CD8-positive, alpha-beta memory T cell (primary cell): ENCODE measurements around the gene CSTF1. TPM values are rescaled to one million over a fixed set of nuclear protein-coding genes. Genes with fewer than 3 reads are reported as not detected.

ENCODE experiments used
- CTCF ChIA-PET: fragments of 350-600 bp; sonication (Branson Sonifier 250); formaldehyde crosslinking; loops from one replicate; lab custom pipeline; 2021; ENCODE audit warnings: antibody characterized with exemption; lab: Charles Lee
- POLR2A ChIA-PET: fragments of 350-600 bp; sonication (Branson Sonifier 250); formaldehyde crosslinking; loops from one replicate; lab custom pipeline; 2021; ENCODE audit warnings: antibody characterized with exemption; lab: Charles Lee
- DNase-seq, 5 donors: peaks; one replicate each; pipeline versions ENCODE4 v3.0.0 to v3.0.0-alpha.2; 2020 to 2022; ENCODE audit warnings: mixed read lengths in 1 of 5
- H3K27ac ChIP-seq: one replicate; pipeline ENCODE4 v1.7.0; 2013; ENCODE audit warnings: low read depth, mild to moderate bottlenecking, low read length, moderate library complexity
- H3K27me3 ChIP-seq: 2 replicates; pipeline ENCODE4 v1.7.0; 2013; ENCODE audit warnings: low read length, mild to moderate bottlenecking; ENCODE audit not compliant: insufficient read depth, poor library complexity, severe bottlenecking
- H3K36me3 ChIP-seq: 2 replicates; pipeline ENCODE4 v1.7.0; 2013; ENCODE audit warnings: mild to moderate bottlenecking, low read length, moderate library complexity; ENCODE audit not compliant: insufficient read depth
- H3K4me1 ChIP-seq: 2 replicates; pipeline ENCODE4 v1.7.0; 2013; ENCODE audit warnings: mild to moderate bottlenecking, low read length, moderate library complexity; ENCODE audit not compliant: insufficient read depth
- H3K4me3 ChIP-seq: 2 replicates; pipeline ENCODE4 v1.7.0; 2013; ENCODE audit warnings: mild to moderate bottlenecking, low read length
- H3K9me3 ChIP-seq: 2 replicates; pipeline ENCODE4 v1.7.0; 2013; ENCODE audit warnings: mild to moderate bottlenecking, low read length
- H3K27ac Mint-ChIP-seq, 8 donors: one replicate each; pipeline ENCODE4 v1.8.0; 2020 to 2021; ENCODE audit warnings: mixed read lengths in 8 of 8, mild to moderate bottlenecking in 6 of 8, inconsistent platforms in 3 of 8, moderate library complexity in 3 of 8
- H3K27me3 Mint-ChIP-seq, 2 donors: one replicate each; pipeline ENCODE4 v1.8.0; 2020 to 2021; ENCODE audit warnings: mixed read lengths in 2 of 2, mild to moderate bottlenecking in 1 of 2, moderate library complexity in 1 of 2
- H3K36me3 Mint-ChIP-seq, 3 donors: one replicate each; pipeline ENCODE4 v1.8.0; 2020 to 2021; ENCODE audit warnings: mixed read lengths in 3 of 3, inconsistent platforms in 1 of 3, mild to moderate bottlenecking in 1 of 3
- H3K4me1 Mint-ChIP-seq, 3 donors: one replicate each; pipeline ENCODE4 v1.8.0; 2020 to 2021; ENCODE audit warnings: mixed read lengths in 3 of 3, inconsistent platforms in 1 of 3, mild to moderate bottlenecking in 1 of 3
- H3K4me3 Mint-ChIP-seq, 7 donors: one replicate each; pipeline ENCODE4 v1.8.0; 2020 to 2021; ENCODE audit warnings: mixed read lengths in 7 of 7, mild to moderate bottlenecking in 6 of 7, moderate library complexity in 4 of 7, inconsistent platforms in 2 of 7
- H3K9me3 Mint-ChIP-seq, 5 donors: one replicate each; pipeline ENCODE4 v1.8.0; 2020 to 2022; ENCODE audit warnings: mixed read lengths in 5 of 5, mild to moderate bottlenecking in 3 of 5, moderate library complexity in 2 of 5, inconsistent platforms in 1 of 5
- polyA plus RNA-seq: library from polyadenylated mRNA; unstranded; fragments of 300-500 nt; fragmentation: Illumina TruSeq; gene quantifications from one replicate; pipeline ENCODE4 v1.2.3, GENCODE V29; 2021
- total RNA-seq, 2 experiments: library from RNA; stranded (reverse); gene quantifications; one replicate each; pipeline ENCODE4 v1.2.3, GENCODE V29; 2021

CSTF1 gene
- total and polyA plus RNA-seq, 3 experiments from 2014 or later: 37.0 to 54.7 (median 54.2) TPM

- H3K36me3 Mint-ChIP-seq: no peaks in the 10 kb centered on the region
- no peaks in the 10 kb centered on the region for H3K9me3 Mint-ChIP-seq
- peaks cover 0 to 8% (median 0%) of the 10 kb centered on the region in 3 donors for H3K4me1 Mint-ChIP-seq
- CTCF ChIA-PET: no interaction called here
- no peaks in the 10 kb centered on the region for H3K36me3 ChIP-seq
- POLR2A ChIA-PET: no interaction called here
- no peak overlapping the region for H3K4me3 ChIP-seq
- H3K4me3 Mint-ChIP-seq: peak overlapping the region in 1 of 7 donors; percentile 22
- H3K9me3 ChIP-seq: no peaks in the 10 kb centered on the region
- H3K27ac Mint-ChIP-seq: no peak overlapping the region
- no peak for DNase-seq
- no peaks in the 10 kb centered on the region for H3K27me3 ChIP-seq
- peaks cover 15 to 28% of the 10 kb centered on the region in 2 donors for H3K27me3 Mint-ChIP-seq
- H3K27ac ChIP-seq: no peak overlapping the region
- H3K4me1 ChIP-seq: no peaks in the 10 kb centered on the region
Observed at GRCh38 chr20:56350842-56351241, 41.6 kb upstream of the CSTF1 start.

- DNase-seq: no peak
- Mint-ChIP-seq H3K36me3 (no peaks in the 10 kb centered on the region), H3K4me3 (no peak overlapping the region), H3K9me3 (no peaks in the 10 kb centered on the region), H3K27me3 (peaks cover 11 to 20% of the 10 kb centered on the region in 2 donors), H3K4me1 (peaks cover 0 to 8% (median 0%) of the 10 kb centered on the region in 3 donors), H3K27ac (no peak overlapping the region)
- H3K4me1 ChIP-seq: no peaks in the 10 kb centered on the region
- H3K4me3 ChIP-seq: no peak overlapping the region
- CTCF ChIA-PET: no interaction called here
- H3K9me3 ChIP-seq: no peaks in the 10 kb centered on the region
- H3K36me3 ChIP-seq: no peaks in the 10 kb centered on the region
- H3K27me3 ChIP-seq: no peaks in the 10 kb centered on the region
- H3K27ac ChIP-seq: no peak overlapping the region
- POLR2A ChIA-PET: no interaction called here
Observed at GRCh38 chr20:56352345-56353055, 39.9 kb upstream of the CSTF1 start.

GRCh38 chr20:56353356-56353755, 39.1 kb upstream of the CSTF1 start:
- no peaks in the 10 kb centered on the region for H3K36me3 ChIP-seq
- no peaks in the 10 kb centered on the region for H3K4me1 ChIP-seq
- Mint-ChIP-seq H3K27me3 (peaks cover 11% of the 10 kb centered on the region in 2 donors), H3K36me3 (peaks cover 0 to 1% (median 0%) of the 10 kb centered on the region in 3 donors), H3K4me1 (peaks cover 4 to 7% (median 6%) of the 10 kb centered on the region in 3 donors), H3K4me3 (no peak overlapping the region), H3K27ac (no peak overlapping the region), H3K9me3 (no peaks in the 10 kb centered on the region)
- no peaks in the 10 kb centered on the region for H3K27me3 ChIP-seq
- CTCF ChIA-PET: interaction anchor here (1.0 kb wide), 1 partner anchor 10 kb away, joined by 3 read pairs; no protein-coding TSS in a partner anchor
- no peak for DNase-seq
- POLR2A ChIA-PET: no interaction called here
- H3K27ac ChIP-seq: no peak overlapping the region
- no peaks in the 10 kb centered on the region for H3K9me3 ChIP-seq
- H3K4me3 ChIP-seq: no peak overlapping the region

- peaks cover 0 to 9% (median 3%) of the 10 kb centered on the region in 3 donors for H3K36me3 Mint-ChIP-seq
- Histone ChIP-seq H3K27ac (no peak overlapping the region), H3K27me3 (no peaks in the 10 kb centered on the region), H3K4me3 (no peak overlapping the region), H3K36me3 (no peaks in the 10 kb centered on the region), H3K4me1 (peaks cover 14% of the 10 kb centered on the region), H3K9me3 (no peaks in the 10 kb centered on the region)
- ChIA-PET CTCF (no interaction called here), POLR2A (interaction anchor here (1.0 to 2.8 kb wide), 2 partner anchors 34 to 35 kb away, joined by 4 to 14 read pairs; partner anchors contain the start of genes AURKA and CSTF1)
- H3K4me3 Mint-ChIP-seq: peak overlapping the region; percentile 82 to 91 (median 85)
- no peaks in the 10 kb centered on the region for H3K9me3 Mint-ChIP-seq
- peaks cover 0 to 2% of the 10 kb centered on the region in 2 donors for H3K27me3 Mint-ChIP-seq
- H3K27ac Mint-ChIP-seq: peak overlapping the region in 5 of 8 donors; percentile 39 to 81 (median 69)
- DNase-seq: no peak
- H3K4me1 Mint-ChIP-seq: peaks cover 18 to 30% (median 23%) of the 10 kb centered on the region in 3 donors
Observed at GRCh38 chr20:56358070-56358469, 34.4 kb upstream of the CSTF1 start.

- H3K4me3 ChIP-seq: peak within 1 kb of the TSS; percentile 77
- POLR2A ChIA-PET: interaction anchor here (1.0 to 2.8 kb wide), 3 partner anchors 33 to 36 kb away, joined by 4 to 14 read pairs (median 5); partner anchors contain the start of genes AURKA and CSTF1
- no peaks in the 10 kb centered on the region for H3K9me3 ChIP-seq
- no peaks in the 10 kb centered on the region for H3K36me3 ChIP-seq
- Mint-ChIP-seq H3K4me3 (peak within 1 kb of the TSS; percentile 86 to 91 (median 88)), H3K36me3 (peaks cover 0 to 9% (median 3%) of the 10 kb centered on the region in 3 donors), H3K4me1 (peaks cover 18 to 30% (median 23%) of the 10 kb centered on the region in 3 donors), H3K27me3 (peaks cover 0 to 2% of the 10 kb centered on the region in 2 donors), H3K9me3 (no peaks in the 10 kb centered on the region), H3K27ac (peak within 1 kb of the TSS in 7 of 8 donors; percentile 60 to 90 (median 80))
- peaks cover 14% of the 10 kb centered on the region for H3K4me1 ChIP-seq
- CTCF ChIA-PET: interaction anchor here (0.9 kb wide), 1 partner anchor 18 kb away, joined by 3 read pairs; no protein-coding TSS in a partner anchor
- peak; percentile 75 to 87 (median 79) for DNase-seq
- H3K27me3 ChIP-seq: no peaks in the 10 kb centered on the region
- peak within 1 kb of the TSS; percentile 72 for H3K27ac ChIP-seq
Observed at GRCh38 chr20:56358600-56359211, 33.7 kb upstream of the CSTF1 start, which contains the start of gene FAM210B. Gene FAM210B, plus strand, starts transcription at chr20:56358974. Its CDS starts 32 bp downstream, at chr20:56359006.

GRCh38 chr20:56359212-56360132, 33.0 kb upstream of the CSTF1 start:
- Mint-ChIP-seq H3K27ac (peak overlapping the region in 6 of 8 donors; percentile 32 to 90 (median 75)), H3K27me3 (peaks cover 0 to 2% of the 10 kb centered on the region in 2 donors), H3K36me3 (peaks cover 0 to 14% (median 3%) of the 10 kb centered on the region in 3 donors), H3K4me3 (peak overlapping the region; percentile 86 to 91 (median 88)), H3K4me1 (peaks cover 18 to 30% (median 23%) of the 10 kb centered on the region in 3 donors), H3K9me3 (no peaks in the 10 kb centered on the region)
- no peaks in the 10 kb centered on the region for H3K27me3 ChIP-seq
- H3K36me3 ChIP-seq: no peaks in the 10 kb centered on the region
- CTCF ChIA-PET: interaction anchor here (0.9 to 1.3 kb wide), 2 partner anchors 13 to 17 kb away, joined by 3 to 6 read pairs; no protein-coding TSS in a partner anchor
- peaks cover 14% of the 10 kb centered on the region for H3K4me1 ChIP-seq
- peak in 2 of 5 donors; percentile 5 to 47 for DNase-seq
- H3K4me3 ChIP-seq: peak overlapping the region; percentile 77
- H3K9me3 ChIP-seq: no peaks in the 10 kb centered on the region
- H3K27ac ChIP-seq: peak overlapping the region; percentile 72
- POLR2A ChIA-PET: interaction anchor here (1.0 to 2.8 kb wide), 3 partner anchors 33 to 36 kb away, joined by 4 to 14 read pairs (median 5); partner anchors contain the start of genes AURKA and CSTF1
